ENCODE measurements around the gene DIPK1C. TPM values are rescaled to one million over a fixed set of nuclear protein-coding genes. Genes with fewer than 3 reads are reported as not detected.

DIPK1C gene
- total RNA-seq, 2 donors from 2014 or later: not detected

DNA sequence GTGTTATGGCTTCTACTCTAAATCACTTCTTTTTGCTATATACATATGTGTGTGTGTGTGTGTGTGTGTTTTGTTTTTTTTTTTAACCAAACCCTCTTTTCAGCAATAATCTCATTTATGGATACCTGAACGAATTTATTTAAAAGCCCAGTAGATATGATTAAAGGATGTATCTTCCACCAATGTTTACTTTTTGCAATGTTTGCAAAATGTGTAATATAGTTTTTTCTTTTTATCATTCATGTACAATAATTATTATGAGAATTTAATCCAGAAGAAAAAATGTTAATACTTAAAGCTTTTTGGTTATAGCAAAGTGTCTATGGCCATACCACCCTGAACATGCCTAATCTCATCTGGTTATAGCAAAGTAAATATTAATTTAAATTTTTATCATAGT, 37.4 kb upstream of the DIPK1C start:
- peaks cover 28% of the 10 kb centered on the region for H3K4me1 ChIP-seq
- intact Hi-C loops (cut with DNase I): no loop called here
- TF ChIP-seq, protein P1, sequence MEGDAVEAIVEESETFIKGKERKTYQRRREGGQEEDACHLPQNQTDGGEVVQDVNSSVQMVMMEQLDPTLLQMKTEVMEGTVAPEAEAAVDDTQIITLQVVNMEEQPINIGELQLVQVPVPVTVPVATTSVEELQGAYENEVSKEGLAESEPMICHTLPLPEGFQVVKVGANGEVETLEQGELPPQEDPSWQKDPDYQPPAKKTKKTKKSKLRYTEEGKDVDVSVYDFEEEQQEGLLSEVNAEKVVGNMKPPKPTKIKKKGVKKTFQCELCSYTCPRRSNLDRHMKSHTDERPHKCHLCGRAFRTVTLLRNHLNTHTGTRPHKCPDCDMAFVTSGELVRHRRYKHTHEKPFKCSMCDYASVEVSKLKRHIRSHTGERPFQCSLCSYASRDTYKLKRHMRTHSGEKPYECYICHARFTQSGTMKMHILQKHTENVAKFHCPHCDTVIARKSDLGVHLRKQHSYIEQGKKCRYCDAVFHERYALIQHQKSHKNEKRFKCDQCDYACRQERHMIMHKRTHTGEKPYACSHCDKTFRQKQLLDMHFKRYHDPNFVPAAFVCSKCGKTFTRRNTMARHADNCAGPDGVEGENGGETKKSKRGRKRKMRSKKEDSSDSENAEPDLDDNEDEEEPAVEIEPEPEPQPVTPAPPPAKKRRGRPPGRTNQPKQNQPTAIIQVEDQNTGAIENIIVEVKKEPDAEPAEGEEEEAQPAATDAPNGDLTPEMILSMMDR (IDR thresholded peaks at IDR 0.05): no peak
- no peak for TF ChIP-seq POLR2A (IDR thresholded peaks at IDR 0.05)
- 24 to 42% methylated on average over 1 of the region's 1 CpG for WGBS, 2 donors
- ATAC-seq: no peak
- H3K9me3 ChIP-seq: no peaks in the 10 kb centered on the region
- H3K36me3 ChIP-seq (replicated peaks in 1 of 2; ENCODE audit: insufficient read depth in 1 of 2, low read depth in 2 of 2): no peaks in the 10 kb centered on the region
- no peak for DNase-seq
- H3K27ac ChIP-seq: no peak overlapping the region
- no peak overlapping the region for H3K4me3 ChIP-seq
- H3K27me3 ChIP-seq: no peaks in the 10 kb centered on the region

DNA sequence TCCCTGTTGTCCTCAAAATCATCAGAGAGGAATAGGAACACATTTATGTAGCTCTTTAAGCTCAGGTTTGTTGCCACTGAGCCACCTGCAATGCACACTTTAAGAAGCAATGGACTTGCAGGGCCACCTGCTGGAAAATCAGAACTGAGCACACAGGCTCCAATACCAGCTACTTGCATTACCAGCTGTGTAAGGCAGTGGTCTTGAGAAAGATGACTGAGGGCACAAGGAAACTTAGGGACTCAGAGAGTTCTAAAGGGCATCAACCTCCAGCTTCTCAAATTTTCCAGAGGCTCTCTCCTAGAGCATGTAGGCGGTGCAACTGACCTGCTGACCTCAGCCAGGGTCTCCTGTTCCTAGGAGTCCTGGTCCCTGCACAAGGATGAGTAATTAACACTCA, 36.6 kb upstream of the DIPK1C start:
- peaks cover 20% of the 10 kb centered on the region for H3K4me1 ChIP-seq
- ATAC-seq: no peak
- 22 to 38% methylated on average over 1 of the region's 1 CpG for WGBS, 2 donors
- no peaks in the 10 kb centered on the region for H3K36me3 ChIP-seq (replicated peaks in 1 of 2; ENCODE audit: insufficient read depth in 1 of 2, low read depth in 2 of 2)
- no peak overlapping the region for H3K27ac ChIP-seq
- H3K4me3 ChIP-seq: no peak overlapping the region
- DNase-seq: peak; percentile 62 to 80 (median 70)
- TF ChIP-seq, protein P1 (IDR thresholded peaks at IDR 0.05): peak; percentile 54 to 93 (median 80)
- no peak for TF ChIP-seq POLR2A (IDR thresholded peaks at IDR 0.05)
- no peaks in the 10 kb centered on the region for H3K9me3 ChIP-seq
- intact Hi-C loops (cut with DNase I): no loop called here
- no peaks in the 10 kb centered on the region for H3K27me3 ChIP-seq

DNA sequence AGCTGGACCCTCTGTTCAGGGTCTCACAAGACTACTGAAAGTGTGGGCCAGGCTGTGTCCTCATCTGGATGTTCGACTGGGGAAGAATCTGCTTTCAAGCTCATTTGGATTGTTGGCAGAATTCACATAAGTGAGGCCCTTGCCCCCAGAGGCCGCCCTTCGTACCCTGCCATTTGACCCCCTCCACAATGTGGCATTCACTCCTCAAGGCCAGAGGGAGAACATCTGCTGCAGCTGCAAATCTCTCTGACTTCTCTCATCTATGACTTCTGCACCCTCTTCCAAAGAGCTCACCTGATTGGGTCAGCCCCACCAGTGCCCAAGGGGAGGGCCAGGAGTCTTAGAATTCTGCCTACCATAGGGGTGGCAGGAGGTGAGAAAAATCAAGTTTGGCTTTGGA, 35.2 kb upstream of the DIPK1C start:
- Histone ChIP-seq H3K4me1 (peaks cover 5% of the 10 kb centered on the region), H3K27me3 (no peaks in the 10 kb centered on the region), H3K27ac (no peak overlapping the region), H3K4me3 (no peak overlapping the region), H3K9me3 (no peaks in the 10 kb centered on the region), H3K36me3 (replicated peaks in 1 of 2; ENCODE audit: insufficient read depth in 1 of 2, low read depth in 2 of 2) (no peaks in the 10 kb centered on the region)
- intact Hi-C loops (cut with DNase I): no loop called here
- TF ChIP-seq, protein P1 (IDR thresholded peaks at IDR 0.05): no peak
- no peak for ATAC-seq
- no peak for DNase-seq
- 59 to 90% methylated on average over 3 of the region's 3 CpGs for WGBS, 2 donors

DNA sequence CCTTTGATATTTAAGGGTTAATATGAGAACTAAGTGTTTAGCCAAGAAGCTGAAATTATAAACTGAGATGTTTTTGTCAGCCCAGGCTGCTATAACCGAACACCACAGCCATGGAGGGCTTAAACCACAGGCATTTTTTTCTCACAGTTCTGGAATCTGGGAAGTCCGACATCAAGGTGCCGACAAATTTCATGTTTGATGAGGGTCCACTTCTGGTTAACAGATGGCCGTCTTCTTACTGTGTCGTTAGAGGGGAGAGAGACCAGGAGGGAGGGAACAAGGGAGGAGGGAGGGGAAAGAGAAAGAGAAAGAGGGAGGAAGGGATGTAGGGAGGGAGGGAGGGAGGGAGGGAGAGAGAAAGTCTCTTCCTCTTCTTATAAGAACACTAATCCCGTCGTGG, 32.6 kb upstream of the DIPK1C start:
- Histone ChIP-seq H3K27me3 (no peaks in the 10 kb centered on the region), H3K9me3 (no peaks in the 10 kb centered on the region), H3K36me3 (replicated peaks in 1 of 2; ENCODE audit: insufficient read depth in 1 of 2, low read depth in 2 of 2) (no peaks in the 10 kb centered on the region), H3K4me1 (no peaks in the 10 kb centered on the region), H3K27ac (no peak overlapping the region), H3K4me3 (no peak overlapping the region)
- ATAC-seq: no peak
- 51 to 52% methylated on average over 7 of the region's 7 CpGs for WGBS, 2 donors
- TF ChIP-seq POLR2A (IDR thresholded peaks at IDR 0.05): no peak
- TF ChIP-seq, protein P1 (IDR thresholded peaks at IDR 0.05): no peak
- intact Hi-C loops (cut with DNase I): no loop called here
- no peak for DNase-seq

DNA sequence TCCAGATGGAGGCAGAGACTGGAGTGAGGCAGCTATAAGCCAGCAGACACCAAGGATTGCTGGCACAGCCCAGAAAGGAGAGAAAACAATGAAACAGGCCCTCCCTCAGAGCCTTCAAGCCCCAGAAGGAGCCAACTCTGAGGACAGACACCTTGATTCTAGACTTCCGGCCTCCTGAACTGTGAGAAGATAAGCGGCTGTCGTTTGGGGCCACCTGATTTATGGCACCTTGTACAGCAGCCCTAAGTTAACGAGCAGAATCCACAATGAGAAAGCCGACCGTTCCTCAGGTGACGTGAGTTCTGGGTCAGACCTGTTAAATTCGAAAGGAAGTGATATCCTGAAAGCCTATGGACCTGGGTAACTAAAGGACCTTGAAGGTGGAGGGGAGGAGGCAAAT, 31.8 kb upstream of the DIPK1C start:
- WGBS, 2 donors: 70 to 87% methylated on average over 8 of the region's 8 CpGs
- Histone ChIP-seq H3K4me1 (no peaks in the 10 kb centered on the region), H3K27ac (no peak overlapping the region), H3K36me3 (replicated peaks in 1 of 2; ENCODE audit: insufficient read depth in 1 of 2, low read depth in 2 of 2) (no peaks in the 10 kb centered on the region), H3K4me3 (no peak overlapping the region), H3K9me3 (no peaks in the 10 kb centered on the region), H3K27me3 (no peaks in the 10 kb centered on the region)
- no peak for DNase-seq
- intact Hi-C loops (cut with DNase I): no loop called here
- no peak for ATAC-seq
- TF ChIP-seq POLR2A (IDR thresholded peaks at IDR 0.05): no peak
- TF ChIP-seq, protein P1 (IDR thresholded peaks at IDR 0.05): no peak
